ENCODE data around the gene TFEB.

GRCh38 chr6:41638002-41638934, 97.1 kb downstream of the TFEB start, which contains the start of gene MDFI:
- TF ChIP-seq CTCF (IDR thresholded peaks at IDR 0.05) (no peak), POLR2A (IDR thresholded peaks at IDR 0.05) (no peak)

Data from thyroid gland (tissue), 4 donors.